Loucy (cell line): ENCODE data around the gene OR2Y1.
"Not testable (repeated sequence)": the region's sequence is repeated elsewhere in the genome, so short reads cannot be mapped to it uniquely, and the experiment has no call there.

Experiments used
- H2AFZ ChIP-seq: fragments of 200-600 bp; sonication (generic); 2 replicates; pipeline ENCODE4 v1.6.0; 2016; ENCODE audit warnings: antibody characterized with exemption, mild to moderate bottlenecking, low read length, moderate library complexity
- H3F3A ChIP-seq: fragments of 200-600 bp; 2 replicates; pipeline ENCODE4 v1.6.0; 2016; ENCODE audit warnings: antibody characterized with exemption, low read depth, mild to moderate bottlenecking
- H3K27me3 ChIP-seq: fragments of 200-600 bp; sonication (generic); 2 replicates; pipeline ENCODE4 v1.6.1; 2014; ENCODE audit warnings: low read length, mild to moderate bottlenecking; ENCODE audit not compliant: insufficient read depth, poor library complexity, severe bottlenecking
- H3K36me3 ChIP-seq: fragments of 200-600 bp; sonication (generic); 2 replicates; pipeline ENCODE4 v1.6.1; 2016; ENCODE audit warnings: low read length; ENCODE audit not compliant: insufficient read depth
- H3K4me1 ChIP-seq: fragments of 200-600 bp; sonication (generic); 2 replicates; pipeline ENCODE4 v1.5.1; 2014; ENCODE audit warnings: low read length, mild to moderate bottlenecking; ENCODE audit not compliant: insufficient read depth, poor library complexity, severe bottlenecking
- H3K4me2 ChIP-seq: fragments of 200-600 bp; sonication (generic); 2 replicates; pipeline ENCODE4 v1.6.0; 2014; ENCODE audit warnings: antibody characterized with exemption, low read length, low read depth, mild to moderate bottlenecking; ENCODE audit not compliant: poor library complexity, severe bottlenecking
- H3K4me3 ChIP-seq: fragments of 200-600 bp; sonication (generic); 2 replicates; pipeline ENCODE4 v1.5.1; 2014; ENCODE audit warnings: low read length, mild to moderate bottlenecking, mixed read lengths; ENCODE audit not compliant: poor library complexity, severe bottlenecking
- H3K79me2 ChIP-seq: fragments of 200-600 bp; sonication (generic); 2 replicates; pipeline ENCODE4 v1.6.1; 2014; ENCODE audit warnings: low read length; ENCODE audit not compliant: insufficient read depth
- H3K9ac ChIP-seq: fragments of 200-600 bp; sonication (generic); 2 replicates; pipeline ENCODE4 v1.6.0; 2014; ENCODE audit warnings: mild to moderate bottlenecking, low read depth, low read length, moderate library complexity; ENCODE audit not compliant: poor library complexity, severe bottlenecking
- H3K9me2 ChIP-seq: fragments of 200-600 bp; sonication (generic); replicated peaks from 2 replicates; pipeline ENCODE4 v1.6.1; 2016; ENCODE audit warnings: low read depth, low read length, mixed read lengths
- H3K9me3 ChIP-seq: fragments of 200-600 bp; sonication (generic); 2 replicates; pipeline ENCODE4 v1.6.1; 2014; ENCODE audit warnings: mild to moderate bottlenecking, antibody characterized with exemption, low read length, low read depth; ENCODE audit not compliant: insufficient read depth
- H4K20me1 ChIP-seq: fragments of 200-600 bp; sonication (generic); 2 replicates; pipeline ENCODE4 v1.6.0; 2014; ENCODE audit warnings: antibody characterized with exemption, low read length, mild to moderate bottlenecking; ENCODE audit not compliant: insufficient read depth, poor library complexity, severe bottlenecking
- EZH2phosphoT487 ChIP-seq: fragments of 200-600 bp; IDR thresholded peaks from 2 replicates; pipeline ENCODE4 v1.6.1; 2018; ENCODE audit warnings: antibody characterized with exemption, mild to moderate bottlenecking, moderate library complexity, borderline replicate concordance
- TF ChIP-seq, protein P1 (sequence below): fragments of 200-600 bp; sonication (generic); conservative IDR thresholded peaks from 2 replicates; pipeline ENCODE4 v1.5.1; 2014; ENCODE audit warnings: mild to moderate bottlenecking, antibody characterized with exemption, low read length

The OR2Y1 gene

GRCh38 chr5:180703912-180704311, 35.9 kb downstream of the OR2Y1 start:
- Histone ChIP-seq H3K79me2 (no peaks in the 10 kb centered on the region), H3K4me1 (no peaks in the 10 kb centered on the region), H3K27me3 (no peaks in the 10 kb centered on the region), H3F3A (no peaks in the 10 kb centered on the region), H3K4me3 (no peak overlapping the region), H3K36me3 (no peaks in the 10 kb centered on the region), H3K9ac (no peak overlapping the region), H3K9me2 (no peaks in the 10 kb centered on the region), H4K20me1 (no peaks in the 10 kb centered on the region), H3K9me3 (no peaks in the 10 kb centered on the region), H2AFZ (no peak overlapping the region), H3K4me2 (no peak overlapping the region)
- TF ChIP-seq, protein P1, sequence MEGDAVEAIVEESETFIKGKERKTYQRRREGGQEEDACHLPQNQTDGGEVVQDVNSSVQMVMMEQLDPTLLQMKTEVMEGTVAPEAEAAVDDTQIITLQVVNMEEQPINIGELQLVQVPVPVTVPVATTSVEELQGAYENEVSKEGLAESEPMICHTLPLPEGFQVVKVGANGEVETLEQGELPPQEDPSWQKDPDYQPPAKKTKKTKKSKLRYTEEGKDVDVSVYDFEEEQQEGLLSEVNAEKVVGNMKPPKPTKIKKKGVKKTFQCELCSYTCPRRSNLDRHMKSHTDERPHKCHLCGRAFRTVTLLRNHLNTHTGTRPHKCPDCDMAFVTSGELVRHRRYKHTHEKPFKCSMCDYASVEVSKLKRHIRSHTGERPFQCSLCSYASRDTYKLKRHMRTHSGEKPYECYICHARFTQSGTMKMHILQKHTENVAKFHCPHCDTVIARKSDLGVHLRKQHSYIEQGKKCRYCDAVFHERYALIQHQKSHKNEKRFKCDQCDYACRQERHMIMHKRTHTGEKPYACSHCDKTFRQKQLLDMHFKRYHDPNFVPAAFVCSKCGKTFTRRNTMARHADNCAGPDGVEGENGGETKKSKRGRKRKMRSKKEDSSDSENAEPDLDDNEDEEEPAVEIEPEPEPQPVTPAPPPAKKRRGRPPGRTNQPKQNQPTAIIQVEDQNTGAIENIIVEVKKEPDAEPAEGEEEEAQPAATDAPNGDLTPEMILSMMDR, result no peak
- TF ChIP-seq EZH2phosphoT487, result no peak

GRCh38 chr5:180703371-180703770, 36.5 kb downstream of the OR2Y1 start:
- not testable (repeated sequence) for H3F3A ChIP-seq, H3K4me1 ChIP-seq, H3K36me3 ChIP-seq

GRCh38 chr5:180700440-180700839, 39.4 kb downstream of the OR2Y1 start:
- not testable (repeated sequence) for H3K4me2 ChIP-seq, H3K9ac ChIP-seq, H3K4me3 ChIP-seq, H3K36me3 ChIP-seq, H3K79me2 ChIP-seq, H3F3A ChIP-seq, H3K9me2 ChIP-seq, H3K9me3 ChIP-seq, H4K20me1 ChIP-seq, H2AFZ ChIP-seq, H3K4me1 ChIP-seq, H3K27me3 ChIP-seq

More at GRCh38 chr5:180703371-180703770, 36.5 kb downstream of the OR2Y1 start:
- H3K9me3 ChIP-seq, H3K9me2 ChIP-seq, H2AFZ ChIP-seq, H3K27me3 ChIP-seq, H3K79me2 ChIP-seq, H4K20me1 ChIP-seq, H3K9ac ChIP-seq, H3K4me2 ChIP-seq, H3K4me3 ChIP-seq: not testable (repeated sequence)

DNA sequence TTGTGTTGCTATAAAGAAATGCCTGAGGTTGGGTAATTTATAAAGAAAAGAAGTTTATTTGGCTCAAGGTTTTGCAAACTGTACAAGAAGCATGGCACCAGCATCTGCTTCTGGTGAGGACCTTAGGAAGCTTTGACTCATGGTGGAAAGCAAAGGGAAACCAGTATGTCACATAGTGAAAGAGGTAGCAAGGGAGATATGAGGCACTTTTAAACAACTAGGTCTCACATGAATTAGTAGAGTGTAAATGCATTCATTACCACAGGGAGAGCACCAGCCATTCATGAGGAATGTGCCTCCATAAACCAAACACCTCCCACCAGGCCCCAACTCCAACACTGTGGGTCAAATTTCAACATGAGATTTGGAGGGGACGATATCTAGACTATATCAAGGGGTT, 40.8 kb downstream of the OR2Y1 start:
- TF ChIP-seq EZH2phosphoT487, result no peak
- TF ChIP-seq, protein P1, result no peak
- no peaks in the 10 kb centered on the region for H3K9me3 ChIP-seq
- H4K20me1 ChIP-seq, result no peaks in the 10 kb centered on the region
- no peaks in the 10 kb centered on the region for H3F3A ChIP-seq
- no peaks in the 10 kb centered on the region for H3K79me2 ChIP-seq
- no peaks in the 10 kb centered on the region for H3K36me3 ChIP-seq
- H3K9me2 ChIP-seq, result no peaks in the 10 kb centered on the region
- no peaks in the 10 kb centered on the region for H3K27me3 ChIP-seq
- no peak overlapping the region for H3K4me3 ChIP-seq
- no peak overlapping the region for H3K9ac ChIP-seq
- H3K4me2 ChIP-seq, result no peak overlapping the region
- no peak overlapping the region for H2AFZ ChIP-seq
- H3K4me1 ChIP-seq, result no peaks in the 10 kb centered on the region
